ENCODE measurements around the gene MRPL49. TPM values are rescaled to one million over a fixed set of nuclear protein-coding genes. Genes with fewer than 3 reads are reported as not detected.

MRPL49 gene
- total and polyA plus RNA-seq, 2 of the 13 experiments (the other 11 are each of a cell fraction or from before 2014, with no cell fraction given): 39.2 to 53.3 TPM

DNA sequence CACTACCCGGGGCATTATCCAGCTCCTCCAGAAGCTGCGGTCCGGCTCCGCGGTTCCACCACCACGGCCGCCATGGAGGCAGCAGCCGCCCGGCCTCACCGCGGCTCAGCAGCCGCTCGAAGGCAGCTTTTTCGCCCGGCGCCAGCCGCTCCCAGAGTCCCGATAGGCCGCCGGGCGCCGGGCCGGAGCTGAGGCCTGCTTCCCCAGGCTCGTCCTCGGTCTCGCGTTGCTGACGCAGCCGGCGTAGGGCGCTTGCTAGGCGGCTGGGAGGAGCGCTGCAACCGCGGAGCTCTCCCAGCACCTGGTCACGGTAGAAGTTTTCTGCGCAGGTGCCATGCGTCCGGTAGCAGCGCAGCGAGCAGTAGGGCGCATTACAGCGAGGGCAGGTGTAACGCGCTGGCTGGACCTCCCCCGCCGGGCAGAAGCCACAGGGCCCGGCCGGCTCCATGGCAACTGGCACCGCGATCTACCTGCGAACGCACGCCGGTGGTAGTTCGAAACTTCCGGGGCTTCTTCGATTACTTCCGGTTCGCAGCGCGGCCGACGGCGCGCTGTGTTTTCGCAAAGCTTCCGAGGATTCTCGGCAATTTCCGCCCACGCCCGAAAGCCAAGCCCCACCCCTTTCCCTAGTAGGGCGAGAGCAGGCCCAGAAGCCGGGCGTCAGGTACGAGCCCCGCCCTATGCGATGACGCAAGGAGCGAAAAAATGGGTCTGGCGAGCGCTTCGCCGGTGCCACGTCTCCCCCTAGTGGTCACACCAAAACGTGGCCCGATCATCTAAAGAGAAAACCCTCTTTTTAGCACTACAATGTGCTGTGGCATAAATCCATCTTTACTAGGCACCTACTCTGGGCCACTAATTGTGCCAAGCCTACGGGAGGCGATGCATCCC, 4.7 kb upstream of the MRPL49 start, which contains the start of gene ZNHIT2 (continued):
- TF ChIP-seq IRX3 (CRISPR knock-in tag; IDR thresholded peaks at IDR 0.05; ENCODE audit: borderline replicate concordance, low read depth) (0 out of 2 replicates have a peak, but pooled peaks have one; percentile 73), ZNF580 (CRISPR knock-in tag; IDR thresholded peaks at IDR 0.05; ENCODE audit: borderline replicate concordance, low read depth) (peak; percentile 59; the same call in 1 of the 2 replicates), TIGD3 (CRISPR knock-in tag; IDR thresholded peaks at IDR 0.05; ENCODE audit: borderline replicate concordance) (no peak), AKAP8 (CRISPR knock-in tag; IDR thresholded peaks at IDR 0.05) (peak; percentile 98), ZNF337 (CRISPR knock-in tag; IDR thresholded peaks at IDR 0.05; ENCODE audit: borderline replicate concordance, low read depth) (no peak), MEIS2 (CRISPR knock-in tag; IDR thresholded peaks at IDR 0.05) (no peak; the same call in none of the 2 replicates), SAP130 (CRISPR knock-in tag; IDR thresholded peaks at IDR 0.05; ENCODE audit: low read depth) (peak; percentile 98), RXRB (CRISPR knock-in tag; IDR thresholded peaks at IDR 0.05; ENCODE audit: borderline replicate concordance) (peak; percentile 73), ATRX (CRISPR knock-in tag; IDR thresholded peaks at IDR 0.05; ENCODE audit: borderline replicate concordance) (no peak), ZNF567 (CRISPR knock-in tag; IDR thresholded peaks at IDR 0.05; ENCODE audit: borderline replicate concordance) (0 out of 2 replicates have a peak, but pooled peaks have one; percentile 63), FOXA3 (CRISPR knock-in tag; IDR thresholded peaks at IDR 0.05) (peak; percentile 30; the same call in 1 of the 2 replicates), TEAD3 (CRISPR knock-in tag; optimal IDR thresholded peaks at IDR 0.05; ENCODE audit: borderline replicate concordance) (peak; percentile 7), HOXA5 (CRISPR knock-in tag; IDR thresholded peaks at IDR 0.05) (peak; percentile 26; the same call in 1 of the 2 replicates), SMAD3 (CRISPR knock-in tag; IDR thresholded peaks at IDR 0.05) (peak; percentile 49; the same call in 1 of the 2 replicates), ZFP62 (CRISPR knock-in tag; IDR thresholded peaks at IDR 0.05) (no peak), ELK4 (CRISPR knock-in tag; IDR thresholded peaks at IDR 0.05; ENCODE audit: borderline replicate concordance) (no peak)
- TF ChIP-seq, protein P1, sequence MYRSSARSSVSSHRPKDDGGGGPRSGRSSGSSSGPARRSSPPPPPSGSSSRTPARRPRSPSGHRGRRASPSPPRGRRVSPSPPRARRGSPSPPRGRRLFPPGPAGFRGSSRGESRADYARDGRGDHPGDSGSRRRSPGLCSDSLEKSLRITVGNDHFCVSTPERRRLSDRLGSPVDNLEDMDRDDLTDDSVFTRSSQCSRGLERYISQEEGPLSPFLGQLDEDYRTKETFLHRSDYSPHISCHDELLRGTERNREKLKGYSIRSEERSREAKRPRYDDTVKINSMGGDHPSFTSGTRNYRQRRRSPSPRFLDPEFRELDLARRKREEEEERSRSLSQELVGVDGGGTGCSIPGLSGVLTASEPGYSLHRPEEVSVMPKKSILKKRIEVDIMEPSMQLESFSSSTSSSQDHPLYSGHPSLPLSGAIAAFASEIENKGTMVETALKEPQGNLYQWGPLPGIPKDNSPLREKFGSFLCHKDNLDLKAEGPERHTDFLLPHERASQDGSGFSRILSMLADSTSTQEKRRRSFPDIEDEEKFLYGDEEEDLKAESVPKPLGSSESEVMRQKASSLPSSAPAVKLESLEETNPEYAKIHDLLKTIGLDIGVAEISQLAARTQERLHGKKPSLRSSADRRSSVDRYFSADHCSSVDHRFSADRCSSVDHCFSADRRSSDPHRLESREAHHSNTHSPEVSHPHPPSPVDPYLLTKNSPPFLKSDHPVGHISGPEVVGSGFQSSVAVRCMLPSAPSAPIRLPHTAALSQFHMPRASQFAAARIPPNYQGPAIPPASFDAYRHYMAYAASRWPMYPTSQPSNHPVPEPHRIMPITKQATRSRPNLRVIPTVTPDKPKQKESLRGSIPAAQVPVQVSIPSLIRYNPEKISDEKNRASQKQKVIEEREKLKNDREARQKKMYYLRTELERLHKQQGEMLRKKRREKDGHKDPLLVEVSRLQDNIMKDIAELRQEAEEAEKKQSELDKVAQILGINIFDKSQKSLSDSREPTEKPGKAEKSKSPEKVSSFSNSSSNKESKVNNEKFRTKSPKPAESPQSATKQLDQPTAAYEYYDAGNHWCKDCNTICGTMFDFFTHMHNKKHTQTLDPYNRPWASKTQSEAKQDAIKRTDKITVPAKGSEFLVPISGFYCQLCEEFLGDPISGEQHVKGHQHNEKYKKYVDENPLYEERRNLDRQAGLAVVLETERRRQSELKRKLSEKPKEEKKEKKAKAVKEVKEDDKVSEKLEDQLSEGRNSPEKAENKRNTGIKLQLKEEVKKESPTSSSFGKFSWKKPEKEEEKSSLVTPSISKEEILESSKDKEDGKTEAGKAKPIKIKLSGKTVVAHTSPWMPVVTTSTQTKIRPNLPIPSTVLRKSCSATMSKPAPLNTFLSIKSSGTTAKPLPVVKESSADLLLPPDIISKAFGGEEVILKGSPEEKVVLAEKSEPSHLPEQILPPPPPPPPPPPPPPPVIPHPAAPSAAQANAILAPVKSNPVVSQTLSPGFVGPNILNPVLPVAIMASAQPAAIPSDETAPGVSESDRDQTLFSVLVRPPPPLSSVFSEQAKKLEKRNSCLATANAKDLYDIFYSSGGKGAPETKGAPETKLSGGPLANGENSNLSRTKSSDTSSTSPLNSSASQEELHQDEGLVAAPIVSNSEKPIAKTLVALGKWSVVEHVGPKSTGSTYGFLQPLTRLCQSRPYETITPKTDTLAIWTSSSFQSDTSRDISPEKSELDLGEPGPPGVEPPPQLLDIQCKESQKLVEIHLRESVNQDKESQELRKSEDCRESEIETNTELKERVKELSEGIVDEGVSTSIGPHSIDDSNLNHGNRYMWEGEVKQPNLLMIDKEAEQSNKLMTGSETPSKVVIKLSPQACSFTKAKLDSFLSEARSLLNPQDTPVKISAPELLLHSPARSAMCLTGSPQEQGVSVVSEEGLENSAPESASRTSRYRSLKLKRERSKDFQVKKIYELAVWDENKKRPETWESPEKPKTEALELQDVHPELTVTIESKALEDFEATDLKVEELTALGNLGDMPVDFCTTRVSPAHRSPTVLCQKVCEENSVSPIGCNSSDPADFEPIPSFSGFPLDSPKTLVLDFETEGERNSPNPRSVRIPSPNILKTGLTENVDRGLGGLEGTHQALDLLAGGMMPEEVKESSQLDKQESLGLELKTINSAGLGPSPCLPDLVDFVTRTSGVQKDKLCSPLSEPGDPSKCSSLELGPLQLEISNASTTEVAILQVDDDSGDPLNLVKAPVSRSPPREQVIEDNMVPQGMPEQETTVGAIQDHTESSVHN (CRISPR knock-in tag; IDR thresholded peaks at IDR 0.05): peak; percentile 84

Measured in HepG2 (cell line).